GM12878 (cell line): ENCODE data around the gene MED13. TPM values are rescaled to one million over a fixed set of nuclear protein-coding genes. Genes with fewer than 3 reads are reported as not detected.

Experiments used
- NFXL1 ChIP-seq: fragments of 450-650 bp; IDR thresholded peaks from 2 replicates; pipeline ENCODE4 v1.6.1; 2017; ENCODE audit warnings: antibody characterized with exemption, mild to moderate bottlenecking, borderline replicate concordance
- NFYB ChIP-seq: IDR thresholded peaks from 2 replicates; pipeline ENCODE4 v1.6.1; 2011; ENCODE audit warnings: low read depth, mild to moderate bottlenecking, low read length, improper control_type of control experiment, moderate library complexity; ENCODE audit not compliant: insufficient read depth
- POU2F2 ChIP-seq: IDR thresholded peaks from 3 replicates; pipeline ENCODE4 v1.6.1; 2011; ENCODE audit warnings: low read depth, mild to moderate bottlenecking, low read length, borderline replicate concordance
- PRDM15 ChIP-seq: fragments of 450-650 bp; formaldehyde crosslinking; IDR thresholded peaks from 2 replicates; pipeline ENCODE4 v1.4.0; 2020; ENCODE audit warnings: mild to moderate bottlenecking, moderate library complexity
- ZNF592 ChIP-seq: fragments of 450-650 bp; IDR thresholded peaks from 2 replicates; pipeline ENCODE4 v1.6.1; 2017; ENCODE audit warnings: mild to moderate bottlenecking, moderate library complexity
- polyA plus RNA-seq, 11 experiments: library from polyadenylated mRNA; depleted of rRNA in 4 of 11; unstranded in 6 of 11; stranded (reverse) in 5 of 11; fragments of >200 nt; fragmentation: Nextera tagmentation in 4 of 11; fragmentation: Illumina TruSeq in 1 of 11; extraction: Ambion mirVana in 4 of 11; extraction: Trizol in 1 of 11; gene quantifications; 1 replicate in 1 of 11; 2 replicates in 10 of 11; pipeline versions ENCODE4 v1.2.1 to v1.2.3, GENCODE V29; 2011 to 2016; ENCODE audit warnings: inconsistent platforms in 2 of 11, missing spikeins in 2 of 11, low read depth in 1 of 11
- total RNA-seq, 4 experiments: library from RNA; depleted of rRNA in 3 of 4; stranded (reverse); fragments of >200 nt in 3 of 4; fragmentation: Illumina TruSeq in 1 of 4; extraction: Trizol in 1 of 4; gene quantifications; 2 replicates each; pipeline versions ENCODE4 v1.2.1 to v1.2.3, GENCODE V29; 2013 to 2021

The MED13 gene
- total and polyA plus RNA-seq, 10 of the 15 experiments (the other 5 are each of a cell fraction or from before 2014, with no cell fraction given): 4.6 to 49.7 (median 21.3) TPM

- TF ChIP-seq PRDM15 (no peak), ZNF592 (no peak), POU2F2 (no peak), NFXL1 (no peak), NFYB (no peak)
- TF ChIP-seq, all 136 proteins: peak for 0
Measured at GRCh38 chr17:61974115-61974514, 91.0 kb downstream of the MED13 start (continued).
